HG03139 (cell line): ENCODE measurements around the gene OPN1MW.
"Not testable (repeated sequence)": the region's sequence is repeated elsewhere in the genome, so short reads cannot be mapped to it uniquely, and the experiment has no call there.

ENCODE experiments used
- ATAC-seq: cut with Tn5 transposase; IDR thresholded peaks from one replicate; pipeline ENCODE4 v1.9.1; 2021; ENCODE audit not compliant: unreplicated experiment

The OPN1MW gene

GRCh38 chrX:154182296-154182695 lies at the start of gene OPN1MW:
OPN1MW (plus strand) TSS chrX:154182596; CDS start chrX:154182678, 82 bp downstream.
- not testable (repeated sequence) for ATAC-seq

DNA sequence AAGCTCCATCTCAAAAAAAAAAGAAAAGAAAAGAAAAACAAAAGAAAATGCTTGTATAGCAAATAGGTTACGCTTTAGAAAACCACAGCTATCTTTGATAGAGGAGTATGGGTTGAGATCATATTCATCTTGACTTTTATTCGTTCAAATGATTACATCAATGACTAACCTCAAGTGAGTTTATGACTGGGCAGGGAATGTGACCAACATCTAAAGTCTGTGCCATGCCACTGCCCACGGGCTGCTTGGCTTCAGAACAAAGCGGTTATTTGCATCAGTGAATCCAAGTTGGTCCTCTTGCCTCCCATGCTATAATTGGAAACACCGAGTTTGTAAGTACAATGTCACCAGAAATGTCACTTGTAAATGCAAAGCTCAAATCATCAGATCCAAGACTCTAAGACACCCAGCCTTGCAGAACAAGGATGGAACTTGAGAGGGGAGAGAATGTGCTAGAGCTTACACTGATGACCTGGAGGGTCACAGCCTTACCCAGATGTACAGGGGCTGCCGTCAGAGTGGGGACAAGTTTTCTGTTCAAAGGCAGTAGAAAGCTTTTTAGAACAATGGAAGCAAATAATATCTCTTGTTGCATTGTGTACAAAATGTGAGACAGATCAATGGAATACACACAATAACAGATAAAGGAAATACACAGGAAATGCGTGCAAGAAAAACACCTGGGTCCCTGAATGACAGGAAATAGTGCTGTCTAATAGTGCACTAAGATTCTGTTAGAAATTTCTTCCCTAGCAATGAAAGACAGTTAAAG lies 46.8 kb upstream of the OPN1MW start:
- no peak for ATAC-seq

DNA sequence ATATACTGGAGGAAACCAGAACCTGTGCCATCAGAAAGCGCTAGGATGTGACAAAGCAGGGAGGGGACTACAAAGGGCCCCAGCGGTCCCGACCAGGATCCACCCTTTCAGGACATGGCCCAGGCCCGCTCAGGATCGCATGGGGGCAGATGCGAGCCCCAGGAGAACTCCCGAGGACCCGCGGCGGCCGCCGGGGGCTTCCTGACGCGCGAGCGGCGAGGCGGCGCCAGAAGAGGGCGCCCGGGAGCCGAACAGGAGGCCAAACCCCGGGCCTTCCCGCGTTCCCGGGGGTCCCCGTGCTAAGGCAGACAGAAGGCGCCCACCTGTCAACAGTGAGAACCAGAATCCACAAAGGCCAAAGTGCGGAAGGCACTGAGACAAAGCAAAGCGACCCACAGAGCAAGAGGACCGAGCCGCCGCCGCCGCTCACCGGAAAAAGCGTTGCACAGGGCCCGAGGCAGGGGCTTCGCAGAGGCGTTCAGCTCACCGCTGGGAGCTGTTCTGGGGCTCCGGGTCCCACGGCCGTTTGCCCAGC lies 45.7 kb upstream of the OPN1MW start:
- ATAC-seq: no peak

DNA sequence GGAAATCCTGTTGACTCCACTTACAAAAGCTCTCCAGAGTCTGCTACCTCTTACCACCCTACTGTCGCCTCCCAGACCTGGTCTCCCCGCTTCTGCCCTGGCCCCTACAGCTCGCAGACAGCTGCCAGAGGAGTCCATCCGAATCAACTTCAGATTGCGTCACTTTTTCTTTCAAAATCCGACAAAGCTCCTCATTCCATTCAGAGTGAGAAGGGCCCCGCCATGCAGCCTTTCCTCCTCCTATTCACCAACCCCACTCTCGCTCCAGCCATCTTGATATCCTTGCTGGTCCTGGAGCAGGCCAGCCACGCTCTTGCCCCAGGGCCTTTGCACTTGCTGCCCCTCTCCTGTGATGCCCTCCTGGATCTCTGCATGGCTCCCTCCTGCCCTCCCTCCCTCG lies 43.5 kb upstream of the OPN1MW start:
- no peak for ATAC-seq

- ATAC-seq: no peak
These were observed 42.2 kb upstream of the OPN1MW start for GRCh38 chrX:154140206-154140605.

DNA sequence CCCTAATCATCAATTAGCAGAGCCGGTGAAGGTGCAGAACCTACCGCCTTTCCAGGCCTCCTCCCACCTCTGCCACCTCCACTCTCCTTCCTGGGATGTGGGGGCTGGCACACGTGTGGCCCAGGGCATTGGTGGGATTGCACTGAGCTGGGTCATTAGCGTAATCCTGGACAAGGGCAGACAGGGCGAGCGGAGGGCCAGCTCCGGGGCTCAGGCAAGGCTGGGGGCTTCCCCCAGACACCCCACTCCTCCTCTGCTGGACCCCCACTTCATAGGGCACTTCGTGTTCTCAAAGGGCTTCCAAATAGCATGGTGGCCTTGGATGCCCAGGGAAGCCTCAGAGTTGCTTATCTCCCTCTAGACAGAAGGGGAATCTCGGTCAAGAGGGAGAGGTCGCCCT lies 41.7 kb upstream of the OPN1MW start:
- ATAC-seq: no peak

GRCh38 chrX:154142386-154142785 lies 40.0 kb upstream of the OPN1MW start:
- ATAC-seq: no peak

GRCh38 chrX:154142950-154143745 lies 39.2 kb upstream of the OPN1MW start:
- no peak for ATAC-seq

- ATAC-seq: not testable (repeated sequence)
These were observed 38.4 kb upstream of the OPN1MW start, which contains the start of gene OPN1LW for GRCh38 chrX:154144010-154144409. OPN1LW (plus strand) TSS chrX:154144243; CDS start chrX:154144284, 41 bp downstream.

- ATAC-seq: not testable (repeated sequence)
These were observed 31.4 kb upstream of the OPN1MW start for GRCh38 chrX:154151030-154151429.

DNA sequence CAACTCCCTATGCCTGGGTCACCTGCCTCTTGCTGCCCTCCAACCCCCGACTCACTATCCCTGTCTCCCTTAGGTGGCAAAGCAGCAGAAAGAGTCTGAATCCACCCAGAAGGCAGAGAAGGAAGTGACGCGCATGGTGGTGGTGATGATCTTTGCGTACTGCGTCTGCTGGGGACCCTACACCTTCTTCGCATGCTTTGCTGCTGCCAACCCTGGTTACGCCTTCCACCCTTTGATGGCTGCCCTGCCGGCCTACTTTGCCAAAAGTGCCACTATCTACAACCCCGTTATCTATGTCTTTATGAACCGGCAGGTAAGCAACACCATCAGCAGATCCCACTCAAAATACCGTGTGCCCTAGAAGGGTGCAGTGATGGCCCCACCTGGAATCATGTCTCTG lies 26.2 kb upstream of the OPN1MW start:
- not testable (repeated sequence) for ATAC-seq

DNA sequence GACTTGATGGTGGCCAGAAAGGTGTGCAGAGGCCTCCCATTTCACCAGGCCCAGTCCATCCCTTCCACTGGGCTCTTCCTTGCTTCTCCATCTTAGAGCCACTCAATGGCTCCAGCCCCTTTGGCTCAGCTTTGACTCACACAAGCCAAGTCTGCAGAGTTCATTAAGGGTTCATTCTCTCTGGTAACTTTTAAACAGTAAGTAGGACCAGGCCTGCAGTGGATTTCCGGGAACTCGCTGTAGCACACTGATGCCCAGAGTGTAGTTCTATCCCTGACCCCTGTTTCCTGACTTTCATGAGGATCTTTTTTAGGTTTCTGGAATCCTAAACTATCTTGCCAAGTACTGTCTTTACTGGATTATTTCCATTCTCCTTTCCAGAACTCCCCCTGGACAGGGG lies 25.2 kb upstream of the OPN1MW start:
- ATAC-seq: not testable (repeated sequence)

DNA sequence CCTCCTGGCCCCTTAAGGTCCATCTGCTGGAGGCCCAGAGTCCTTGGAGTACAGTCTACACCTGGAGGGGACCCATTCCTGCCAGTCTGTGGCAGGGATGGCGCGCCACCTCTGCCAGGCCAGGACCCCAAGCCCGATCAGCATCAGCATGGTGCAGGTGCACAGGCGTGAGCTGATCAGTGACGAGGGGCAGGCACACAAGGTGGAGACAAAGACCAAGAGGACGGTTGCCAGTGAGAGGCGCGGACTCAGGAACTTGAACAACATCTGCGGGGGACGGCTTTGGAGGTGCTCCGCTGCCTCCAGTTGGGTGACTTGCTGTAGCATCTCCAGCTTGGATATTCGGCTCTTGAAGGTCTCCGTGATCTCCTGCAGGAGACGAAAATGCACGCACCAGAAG lies 23.1 kb upstream of the OPN1MW start:
- ATAC-seq: not testable (repeated sequence)

DNA sequence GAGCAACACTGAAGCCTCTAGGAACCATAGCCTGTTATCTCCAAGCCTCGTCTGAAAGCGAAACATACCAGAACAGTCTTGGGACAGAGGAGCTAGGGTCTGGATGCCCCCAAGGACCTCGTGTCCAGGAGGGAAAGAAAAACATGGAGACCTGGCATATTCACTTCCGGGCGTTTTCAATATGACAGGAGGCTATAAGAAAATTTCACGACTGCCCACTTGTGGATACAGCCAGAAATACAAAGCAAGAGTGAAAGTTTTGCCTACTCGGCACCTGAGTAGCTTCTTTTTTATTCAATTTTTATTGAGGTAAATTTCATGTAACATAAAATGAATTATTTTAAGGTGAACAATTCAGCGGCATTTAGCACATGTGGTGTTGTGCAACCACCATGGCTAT lies 17.5 kb upstream of the OPN1MW start:
- ATAC-seq: not testable (repeated sequence)

DNA sequence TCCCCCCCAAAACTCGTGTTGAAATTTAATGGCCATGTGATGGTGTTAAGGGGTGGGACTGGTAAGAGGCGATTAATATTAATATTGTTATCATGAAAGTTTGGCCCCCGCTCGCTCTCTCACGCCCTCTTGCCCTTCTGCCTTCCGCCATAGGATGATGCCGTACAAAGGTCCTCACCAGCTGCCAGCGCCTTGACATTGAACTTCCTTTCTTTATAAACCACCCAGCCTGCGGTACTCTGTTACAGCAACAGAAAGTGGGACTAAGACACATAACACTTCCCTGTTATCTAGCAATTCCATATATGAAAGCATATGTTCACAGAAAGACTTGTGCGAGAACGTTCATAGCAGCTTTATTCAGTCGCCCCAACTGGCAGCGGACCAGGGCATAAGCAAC lies 14.0 kb upstream of the OPN1MW start:
- not testable (repeated sequence) for ATAC-seq

DNA sequence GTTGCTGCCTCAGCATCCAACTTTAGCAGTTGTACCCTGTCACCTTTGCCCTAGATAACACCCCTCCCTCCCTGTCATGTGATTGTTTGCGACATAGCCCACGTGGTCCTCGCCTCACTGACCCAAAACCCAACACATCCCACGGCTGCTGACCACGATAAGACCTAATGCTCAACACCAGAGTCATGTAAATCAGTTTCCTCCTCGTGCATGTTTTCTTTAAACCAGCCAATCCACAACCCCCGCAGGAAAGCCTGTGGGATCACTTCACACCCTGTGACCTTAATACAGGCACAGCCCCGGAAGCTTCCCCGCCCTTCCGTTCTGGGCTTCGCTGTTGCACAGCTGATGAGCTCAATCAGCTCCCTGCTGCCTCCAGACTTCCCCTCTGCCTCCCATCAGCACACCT lies 9.9 kb upstream of the OPN1MW start:
- ATAC-seq: peak; percentile 71

- not testable (repeated sequence) for ATAC-seq
These were observed 8.0 kb upstream of the OPN1MW start for GRCh38 chrX:154174356-154174755.

GRCh38 chrX:154183794-154184193 lies 1.4 kb downstream of the OPN1MW start:
- not testable (repeated sequence) for ATAC-seq

DNA sequence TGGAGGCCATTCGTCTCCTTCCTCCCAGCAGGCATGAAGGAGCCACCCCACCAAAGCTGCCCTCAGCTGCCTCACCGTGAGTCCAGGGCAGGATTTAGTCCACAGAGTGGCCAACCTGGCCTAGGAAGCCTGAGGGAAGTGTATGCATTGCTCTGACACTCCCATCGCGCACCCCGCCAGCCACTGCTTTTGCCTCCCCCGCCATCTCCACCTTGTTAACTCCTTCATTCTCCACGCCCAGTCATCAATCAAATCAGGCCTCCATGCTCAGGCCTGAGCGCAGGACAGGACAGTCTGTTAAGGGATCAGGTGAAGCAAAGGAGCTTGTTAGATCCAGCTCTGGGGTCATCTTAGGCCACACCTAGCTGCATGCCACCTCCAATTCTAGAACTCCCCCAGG lies 10.4 kb downstream of the OPN1MW start:
- not testable (repeated sequence) for ATAC-seq

DNA sequence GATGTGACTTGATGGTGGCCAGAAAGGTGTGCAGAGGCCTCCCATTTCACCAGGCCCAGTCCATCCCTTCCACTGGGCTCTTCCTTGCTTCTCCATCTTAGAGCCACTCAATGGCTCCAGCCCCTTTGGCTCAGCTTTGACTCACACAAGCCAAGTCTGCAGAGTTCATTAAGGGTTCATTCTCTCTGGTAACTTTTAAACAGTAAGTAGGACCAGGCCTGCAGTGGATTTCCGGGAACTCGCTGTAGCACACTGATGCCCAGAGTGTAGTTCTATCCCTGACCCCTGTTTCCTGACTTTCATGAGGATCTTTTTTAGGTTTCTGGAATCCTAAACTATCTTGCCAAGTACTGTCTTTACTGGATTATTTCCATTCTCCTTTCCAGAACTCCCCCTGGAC lies 11.9 kb downstream of the OPN1MW start:
- not testable (repeated sequence) for ATAC-seq

DNA sequence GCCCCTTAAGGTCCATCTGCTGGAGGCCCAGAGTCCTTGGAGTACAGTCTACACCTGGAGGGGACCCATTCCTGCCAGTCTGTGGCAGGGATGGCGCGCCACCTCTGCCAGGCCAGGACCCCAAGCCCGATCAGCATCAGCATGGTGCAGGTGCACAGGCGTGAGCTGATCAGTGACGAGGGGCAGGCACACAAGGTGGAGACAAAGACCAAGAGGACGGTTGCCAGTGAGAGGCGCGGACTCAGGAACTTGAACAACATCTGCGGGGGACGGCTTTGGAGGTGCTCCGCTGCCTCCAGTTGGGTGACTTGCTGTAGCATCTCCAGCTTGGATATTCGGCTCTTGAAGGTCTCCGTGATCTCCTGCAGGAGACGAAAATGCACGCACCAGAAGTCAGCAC lies 14.1 kb downstream of the OPN1MW start:
- not testable (repeated sequence) for ATAC-seq
